ENCODE data around the gene ROBO4. TPM values are rescaled to one million over a fixed set of nuclear protein-coding genes. Genes with fewer than 3 reads are reported as not detected.

ROBO4 gene
- total and polyA plus RNA-seq, 9 of the 15 experiments (the other 6 are each of a cell fraction or from before 2014, with no cell fraction given): not detected

GRCh38 chr11:124865902-124866851 lies 31.5 kb downstream of the ROBO4 start (continued):
- TF ChIP-seq MGA (IDR thresholded peaks at IDR 0.05) (peak; percentile 97), TEAD4 (IDR thresholded peaks at IDR 0.05; ENCODE audit: low read length) (no peak), TEAD4 (CRISPR knock-in tag; IDR thresholded peaks at IDR 0.05; ENCODE audit: borderline replicate concordance) (no peak), TAF9B (IDR thresholded peaks at IDR 0.05; ENCODE audit: partially characterized antibody) (no peak), TAF15 (IDR thresholded peaks at IDR 0.05; ENCODE audit: low read depth, low read length) (no peak), MAZ (CRISPR knock-in tag; conservative IDR thresholded peaks at IDR 0.05 in 1 of 2, IDR thresholded peaks at IDR 0.05 in 1 of 2) (peak in 1 of 2 experiments; percentile 47; a peak in 2 of 4 replicates)

Measured in K562 (cell line).